Measurements from ENCODE around the gene QRICH2.
"Not testable (repeated sequence)": the region's sequence is repeated elsewhere in the genome, so short reads cannot be mapped to it uniquely, and the experiment has no call there.

Gene QRICH2

DNA sequence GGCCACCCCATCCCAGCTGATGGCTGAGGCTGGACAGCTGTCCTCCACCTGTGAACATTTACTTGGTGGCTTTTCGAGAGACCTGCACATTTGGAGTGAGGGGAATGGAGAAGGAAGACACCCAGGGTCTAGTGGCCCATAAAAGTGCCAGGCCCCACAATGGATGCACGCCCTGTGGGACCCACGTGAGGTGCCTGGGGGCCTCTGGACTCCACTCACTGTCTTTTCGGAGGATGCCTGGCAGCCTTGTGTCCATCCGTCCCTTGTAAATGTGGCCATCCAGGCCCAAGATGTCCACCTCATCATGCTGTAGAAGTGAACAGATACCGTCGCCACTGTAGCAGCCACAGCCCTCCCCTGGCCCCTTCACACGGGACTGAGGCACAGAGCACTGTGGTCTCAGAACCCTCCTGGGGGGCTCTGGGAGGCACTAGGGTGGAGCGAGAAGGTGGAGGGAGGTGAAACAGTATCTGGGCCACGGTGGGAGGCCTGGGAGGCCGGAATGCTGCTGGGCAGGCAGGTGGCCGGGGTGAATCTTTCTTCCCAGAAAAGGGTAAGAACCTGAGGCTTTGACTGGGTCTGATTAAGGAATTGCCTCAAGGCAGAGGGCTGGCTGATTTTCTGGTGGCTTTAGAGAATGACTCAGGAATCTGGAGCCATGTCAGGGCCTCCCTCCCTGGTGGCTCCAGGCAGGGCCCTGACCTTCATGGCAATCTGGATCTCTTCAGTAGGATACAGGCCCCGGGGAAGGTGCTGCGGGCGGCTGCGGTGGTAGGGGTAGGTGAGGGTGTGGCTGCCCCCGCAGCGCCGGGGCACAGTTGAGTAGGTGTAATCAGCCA lies 31.4 kb downstream of the QRICH2 start:
- no peak for DNase-seq

DNA sequence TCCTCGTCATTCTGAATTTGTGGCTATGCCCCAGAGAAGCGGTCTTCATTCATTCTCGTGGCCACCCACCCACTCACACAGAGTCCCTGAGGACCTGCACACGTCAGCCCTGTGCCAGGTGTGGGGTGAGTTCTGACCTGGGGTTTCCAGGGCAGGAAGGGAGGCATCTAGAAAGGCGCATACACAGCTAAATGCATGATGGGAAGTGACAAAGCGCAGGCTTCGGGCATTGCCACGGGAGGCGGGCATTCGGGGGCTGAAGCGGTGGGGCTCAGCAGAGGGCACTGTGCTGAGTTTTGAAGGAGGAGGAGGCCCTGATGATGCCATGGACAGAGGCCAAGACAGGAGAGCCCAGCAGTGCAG lies 32.0 kb downstream of the QRICH2 start:
- DNase-seq, result no peak

DNA sequence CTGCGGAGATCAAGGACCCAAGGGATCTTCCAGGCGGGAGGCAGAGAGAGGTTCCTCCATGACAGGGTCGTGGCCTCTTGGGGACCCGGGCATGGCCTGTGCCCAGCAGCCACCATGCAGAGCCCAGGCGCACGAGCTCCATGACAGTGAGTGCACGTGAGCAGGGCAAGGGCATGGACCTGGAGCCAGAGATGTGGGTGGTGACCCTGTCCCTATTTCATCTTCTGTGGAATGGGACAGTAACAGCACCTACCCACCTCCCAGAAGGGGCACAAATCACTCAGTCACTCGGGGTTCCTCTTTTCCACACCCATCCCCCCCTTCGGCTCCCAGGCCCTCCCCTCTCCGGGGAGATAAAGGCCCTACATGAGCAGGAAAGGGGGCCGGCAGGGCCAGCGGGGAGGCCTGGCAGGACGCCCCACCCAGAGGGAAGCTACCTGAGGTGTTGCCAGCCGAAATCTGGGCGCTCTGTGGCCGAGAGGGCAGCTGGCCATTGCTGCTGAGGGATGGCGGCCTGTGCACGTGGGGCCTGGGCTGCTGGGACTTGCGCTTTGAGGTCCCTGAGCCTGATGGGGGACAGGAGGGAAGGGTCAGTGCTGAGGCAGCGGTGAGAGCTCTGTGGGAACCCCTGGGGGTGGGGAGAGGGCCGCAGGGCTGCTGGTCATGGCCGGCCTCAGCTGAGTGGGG lies 32.6 kb downstream of the QRICH2 start:
- no peak for DNase-seq

DNA sequence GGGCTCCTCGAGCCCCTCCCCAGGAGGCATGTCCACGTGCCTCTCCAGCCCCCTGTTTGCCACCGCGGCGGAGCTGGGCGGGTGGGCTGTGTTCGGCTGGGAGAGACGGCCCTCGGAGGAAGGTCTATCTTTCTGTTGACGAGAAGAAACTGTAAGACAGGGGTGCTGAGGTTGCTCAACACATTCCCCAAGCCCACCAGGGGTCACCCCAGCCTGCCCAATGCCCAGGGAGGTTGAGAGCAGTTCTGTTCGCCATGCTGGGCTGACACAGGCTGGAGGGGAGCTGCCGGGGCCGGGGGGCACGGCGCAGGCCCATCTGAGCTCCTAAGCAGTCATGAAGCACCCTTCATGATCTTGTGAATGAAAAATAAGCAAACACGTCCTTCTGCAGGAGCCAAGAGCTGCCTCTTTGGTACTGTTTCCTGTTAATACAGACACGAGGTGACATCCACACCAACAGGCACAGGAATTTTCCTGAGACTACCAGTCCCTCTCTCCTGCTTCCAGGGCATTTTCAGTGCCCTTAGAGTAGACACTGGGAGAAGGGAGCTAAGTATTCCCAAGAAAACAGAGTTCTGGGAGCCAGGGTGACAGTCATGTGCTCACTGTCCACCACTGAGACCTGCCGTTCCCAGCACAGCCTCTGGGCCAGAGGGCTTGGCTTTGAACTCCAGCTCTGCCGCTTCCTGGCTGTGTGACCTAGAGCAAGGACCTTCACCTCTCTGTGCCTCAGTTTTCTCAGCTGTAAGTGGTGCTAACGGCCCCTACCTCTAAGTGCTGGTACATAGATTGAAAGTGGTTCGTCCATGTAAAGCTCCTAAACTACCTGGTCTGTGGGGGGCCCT lies 33.7 kb downstream of the QRICH2 start:
- no peak for DNase-seq

DNA sequence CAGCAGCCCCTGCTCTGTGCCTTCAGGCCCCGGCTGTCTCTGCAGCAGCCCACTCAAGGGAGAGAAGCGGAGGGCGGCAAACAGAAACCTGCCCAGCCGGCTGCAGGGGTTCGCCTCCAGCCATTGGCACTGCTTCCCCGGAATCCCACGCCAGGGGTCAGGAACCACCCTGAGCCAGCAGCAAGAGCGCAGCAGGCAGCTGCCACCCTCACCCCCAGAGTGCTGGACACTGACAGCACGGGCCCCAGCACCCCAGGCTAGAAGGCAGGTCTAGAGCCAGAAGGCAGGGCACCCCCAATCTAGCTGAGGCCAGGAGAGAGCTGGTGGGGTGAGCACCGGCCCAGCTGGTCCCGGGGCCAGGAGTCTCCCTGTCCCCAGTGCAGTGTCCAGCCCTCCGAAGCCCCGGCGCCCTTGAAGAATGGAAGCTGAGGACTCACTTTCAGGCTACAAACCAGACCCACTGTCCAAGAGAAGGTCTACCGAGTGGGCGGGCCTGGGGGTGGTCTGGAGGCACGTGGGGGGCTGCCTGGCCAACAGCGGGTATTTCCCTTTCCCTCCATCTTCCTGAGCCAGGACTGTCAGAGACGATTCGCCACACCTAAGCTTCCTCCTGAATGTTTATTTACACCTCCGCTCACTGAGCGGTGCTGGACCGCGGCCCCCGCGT lies 34.5 kb downstream of the QRICH2 start:
- no peak for DNase-seq

DNA sequence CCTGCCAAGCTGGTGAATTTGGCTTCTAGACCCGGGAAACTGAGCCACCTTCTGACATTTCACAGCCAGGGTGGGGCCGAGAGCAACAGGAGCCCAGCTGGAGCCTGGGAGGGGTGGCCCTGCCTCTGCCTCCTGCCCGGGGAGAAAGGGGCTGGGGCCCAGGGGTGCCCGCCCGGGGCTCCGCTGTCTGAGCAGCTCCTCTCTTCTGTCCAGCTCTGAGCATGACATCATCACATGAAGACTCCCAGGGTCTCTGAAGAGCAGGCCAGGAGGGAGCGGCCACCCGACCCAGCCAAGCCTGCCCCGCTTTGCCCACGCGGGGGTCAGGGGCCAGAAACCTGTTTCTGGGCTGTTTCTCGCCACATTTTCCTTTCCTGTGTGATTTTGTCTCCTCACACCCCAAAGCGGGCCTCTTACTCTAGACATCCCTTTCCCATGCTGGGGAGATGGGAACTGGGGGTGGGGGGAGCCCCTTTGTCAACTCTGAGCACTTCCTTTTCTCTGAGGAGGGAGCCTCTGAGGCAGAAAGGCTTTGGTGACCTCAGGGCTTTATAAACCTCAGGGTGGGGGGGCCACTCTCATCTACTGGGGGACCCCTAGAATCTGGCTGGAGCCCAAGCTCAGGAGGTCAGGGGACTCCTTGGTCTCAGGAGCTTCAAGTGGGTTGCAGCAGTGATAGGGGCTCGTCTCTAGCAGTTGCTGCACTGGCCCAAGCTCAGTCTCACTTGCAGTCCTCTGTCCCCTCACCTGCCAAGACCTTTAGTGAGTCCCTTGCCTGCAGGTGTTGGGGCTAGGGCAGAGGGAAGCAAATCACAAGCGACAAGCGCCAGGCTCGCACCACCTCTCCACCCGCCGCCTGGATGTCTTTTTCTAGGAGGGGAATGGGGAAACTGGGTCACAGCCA lies 35.3 kb downstream of the QRICH2 start:
- no peak for DNase-seq

DNA sequence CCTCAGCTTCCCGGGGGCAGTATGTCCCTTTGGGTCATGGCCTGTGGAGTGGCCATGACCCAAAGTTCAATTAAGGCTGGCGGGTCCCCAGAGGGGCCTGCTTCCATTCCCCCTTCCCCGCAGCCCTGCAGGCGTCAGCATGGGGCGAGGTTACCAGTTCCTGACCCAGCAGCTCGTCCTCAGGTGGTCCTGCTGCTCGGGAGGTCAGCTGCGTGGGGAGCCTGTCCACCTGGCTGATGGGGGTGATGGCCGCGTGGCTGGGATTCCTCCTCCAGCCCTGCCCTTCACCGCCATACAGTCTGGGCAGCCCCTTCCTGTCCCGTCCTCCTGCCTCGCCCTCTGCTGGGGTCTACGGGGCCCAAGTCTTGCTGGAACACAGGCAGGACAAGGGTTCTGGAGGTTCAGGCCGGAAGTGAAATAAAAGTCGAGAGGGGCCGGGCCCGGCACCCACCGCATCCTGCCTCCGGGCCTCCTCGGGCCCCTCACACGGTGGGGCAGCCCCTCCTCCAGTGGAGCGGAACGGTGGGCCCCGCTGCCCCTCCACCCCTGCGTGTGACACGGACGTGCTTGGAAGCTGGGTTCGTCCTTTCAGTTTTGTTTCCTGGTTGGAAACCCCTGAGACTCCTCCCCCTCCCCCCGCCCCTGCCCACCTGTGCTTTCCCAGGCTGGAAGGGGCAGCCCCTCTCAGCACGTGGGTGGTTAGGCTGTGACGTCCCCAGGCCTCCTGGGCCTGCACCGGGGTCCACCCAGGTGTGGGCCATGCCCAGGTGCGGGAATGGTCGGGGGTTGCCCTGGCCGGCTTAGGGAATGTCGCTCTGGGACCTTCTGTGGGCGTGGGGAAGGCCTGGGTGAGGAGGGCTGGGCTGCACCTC lies 36.2 kb downstream of the QRICH2 start:
- DNase-seq, result no peak

DNA sequence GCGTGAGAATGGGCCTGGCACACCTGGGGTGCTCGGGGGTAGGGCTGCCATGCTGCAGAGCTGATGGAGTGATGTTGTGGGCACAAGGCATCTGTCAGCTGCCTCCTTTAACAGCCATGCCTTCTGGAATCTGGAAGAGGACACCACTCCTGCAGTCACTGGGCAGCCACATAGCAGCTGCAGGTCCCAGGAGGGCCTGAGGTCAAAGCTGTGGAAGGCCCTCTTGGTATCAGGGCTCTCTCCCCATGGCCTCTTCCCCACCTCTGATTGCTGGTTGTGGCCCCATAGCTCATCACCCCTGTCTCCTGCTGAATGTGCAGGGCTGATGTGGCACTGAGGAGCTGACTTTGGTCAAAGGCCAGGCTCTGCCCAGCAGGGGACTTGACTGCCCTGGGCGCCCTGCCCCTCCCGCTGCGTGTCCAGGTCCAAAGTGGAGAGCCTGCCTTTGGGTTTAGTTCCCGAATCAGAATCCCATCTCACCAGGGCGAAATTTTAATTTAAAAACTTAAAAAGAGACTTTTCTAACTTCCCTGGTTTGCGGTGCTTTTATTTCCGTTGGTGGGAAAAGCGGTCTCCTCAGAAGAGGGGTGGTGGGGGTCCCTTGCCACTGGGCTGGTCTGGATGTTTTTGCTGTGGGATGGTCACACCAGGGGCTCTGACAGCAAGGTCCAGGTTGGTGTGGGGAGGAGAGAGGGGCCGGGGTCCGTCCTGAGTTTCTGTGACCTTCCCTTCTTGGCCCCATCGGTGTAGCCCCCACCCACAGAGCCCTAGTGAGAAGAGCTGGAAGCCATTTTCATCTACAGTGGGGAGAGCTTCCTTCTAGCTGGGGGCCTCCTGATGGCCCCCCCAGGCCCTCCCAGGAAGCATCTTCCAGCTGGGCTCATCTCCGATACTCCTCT lies 37.1 kb downstream of the QRICH2 start:
- no peak for DNase-seq

DNA sequence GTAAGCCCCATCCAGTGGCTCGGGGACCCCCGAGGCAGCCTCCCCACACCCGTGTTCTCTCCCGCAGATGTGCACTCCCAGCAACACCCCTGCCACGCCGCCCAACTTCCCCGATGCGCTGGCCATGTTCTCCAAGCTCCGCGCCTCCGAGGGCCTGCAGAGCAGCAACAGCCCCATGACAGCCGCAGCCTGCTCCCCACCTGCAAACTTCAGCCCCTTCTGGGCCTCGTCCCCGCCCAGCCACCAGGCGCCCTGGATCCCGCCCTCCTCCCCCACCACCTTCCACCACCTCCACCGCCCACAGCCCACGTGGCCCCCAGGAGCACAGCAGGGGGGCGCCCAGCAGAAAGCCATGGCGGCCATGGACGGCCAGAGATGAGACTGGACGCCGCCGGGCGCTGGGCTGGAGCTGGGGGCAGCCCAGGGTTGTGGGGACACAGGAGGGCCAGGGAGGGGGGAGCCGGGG lies 37.9 kb downstream of the QRICH2 start:
- DNase-seq, result no peak

DNA sequence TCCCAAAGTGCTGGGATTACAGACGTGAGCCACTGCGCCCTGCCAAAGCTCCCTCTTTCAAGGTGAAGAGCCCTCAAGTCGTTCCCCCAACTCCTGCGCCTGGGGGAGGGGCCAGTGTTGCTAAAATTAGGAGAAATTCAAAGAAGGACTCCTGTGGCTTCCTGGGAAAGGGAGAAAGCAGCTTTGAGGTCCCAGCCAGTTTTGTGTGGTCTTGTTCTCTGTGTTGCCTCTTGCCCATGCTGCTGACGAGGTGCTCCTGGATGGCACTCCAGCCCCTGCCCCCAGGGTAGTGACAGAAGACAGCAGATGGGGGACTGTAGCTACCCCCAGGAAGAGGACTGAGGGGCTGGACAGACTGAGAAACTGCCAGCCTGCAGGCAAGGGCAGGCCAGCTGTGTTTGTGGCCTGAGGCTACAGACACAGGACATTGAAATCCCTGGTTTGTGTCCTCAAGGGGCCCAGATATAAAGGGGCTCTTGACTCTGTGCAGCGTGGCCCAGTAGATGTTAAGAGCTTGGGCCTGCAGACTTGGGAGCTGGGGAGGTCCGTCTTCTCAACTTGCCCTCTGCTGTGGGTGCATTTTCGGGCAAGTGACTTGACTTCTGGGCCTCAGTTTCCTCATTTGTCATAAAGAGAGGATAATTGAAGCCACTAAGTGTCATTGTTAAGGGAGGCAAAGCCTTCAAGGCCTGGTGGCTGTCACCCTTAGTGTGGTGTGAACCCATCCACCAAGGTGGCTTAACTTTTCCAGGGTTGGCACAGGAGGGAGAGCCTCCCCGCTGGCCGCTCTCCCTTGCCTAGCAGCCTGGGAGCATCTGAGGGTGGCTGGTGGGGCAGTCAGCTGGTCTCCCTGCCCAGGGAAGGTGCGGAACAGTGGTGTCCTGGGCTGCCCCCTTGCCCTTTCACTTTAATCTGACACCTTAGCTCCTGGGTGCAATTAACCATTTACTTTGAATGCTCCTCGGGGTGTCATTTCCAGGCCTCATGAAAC lies 38.8 kb downstream of the QRICH2 start:
- DNase-seq, result no peak

DNA sequence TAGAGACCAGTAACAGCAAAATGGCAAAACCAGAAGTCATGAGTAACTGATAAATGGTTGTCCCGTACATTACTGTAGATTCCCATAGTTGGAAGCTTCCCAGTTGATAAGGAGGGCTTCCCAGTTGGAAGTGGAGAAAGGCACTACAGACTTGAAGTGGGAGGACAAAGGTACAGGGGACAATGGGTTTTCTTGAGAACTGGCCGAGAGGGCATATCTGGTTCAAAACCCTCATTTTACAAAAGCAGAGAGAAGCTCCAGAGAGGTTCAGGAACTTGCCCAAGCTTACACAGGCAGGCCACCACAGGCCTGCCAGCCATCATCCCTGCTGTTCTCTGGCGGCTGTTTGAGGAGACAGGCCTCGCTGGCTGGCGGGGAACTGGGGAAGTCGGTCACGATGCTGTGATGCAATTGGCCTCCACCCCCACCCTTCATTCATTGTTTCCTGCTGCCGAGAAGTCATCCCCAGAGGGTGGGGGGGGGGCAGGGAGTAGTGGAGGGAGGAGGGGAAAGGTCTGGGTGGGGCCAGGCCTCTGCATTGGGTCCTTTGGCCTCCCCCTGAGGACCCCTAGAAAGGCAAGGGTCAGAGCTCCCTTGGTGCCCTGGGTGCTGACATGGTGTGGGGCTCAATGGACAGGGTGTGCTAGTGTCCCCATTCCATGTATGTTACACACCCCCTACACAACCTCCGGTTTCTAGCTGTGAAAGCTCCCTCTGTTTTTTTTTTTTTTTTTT lies 39.9 kb downstream of the QRICH2 start:
- no peak for DNase-seq

DNA sequence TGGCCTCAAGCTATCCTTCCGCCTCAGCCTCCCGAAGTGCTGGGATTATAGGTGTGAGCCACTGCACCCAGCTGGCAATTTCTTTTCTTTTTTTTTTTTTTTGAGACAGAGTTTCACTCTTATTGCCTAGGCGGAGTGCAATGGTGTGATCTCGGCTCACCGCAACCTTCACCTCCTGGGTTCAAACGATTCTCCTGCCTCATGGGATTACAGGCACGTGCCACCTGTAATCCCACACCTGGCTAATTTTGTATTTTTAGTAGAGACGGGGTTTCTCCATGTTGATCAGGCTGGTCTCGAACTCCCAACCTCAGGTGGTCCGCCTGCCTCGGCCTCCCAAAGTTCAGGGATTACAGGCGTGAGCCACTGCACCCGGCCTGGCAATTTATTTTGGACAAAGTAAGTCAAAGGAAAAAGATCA lies 40.5 kb downstream of the QRICH2 start:
- not testable (repeated sequence) for DNase-seq

DNA sequence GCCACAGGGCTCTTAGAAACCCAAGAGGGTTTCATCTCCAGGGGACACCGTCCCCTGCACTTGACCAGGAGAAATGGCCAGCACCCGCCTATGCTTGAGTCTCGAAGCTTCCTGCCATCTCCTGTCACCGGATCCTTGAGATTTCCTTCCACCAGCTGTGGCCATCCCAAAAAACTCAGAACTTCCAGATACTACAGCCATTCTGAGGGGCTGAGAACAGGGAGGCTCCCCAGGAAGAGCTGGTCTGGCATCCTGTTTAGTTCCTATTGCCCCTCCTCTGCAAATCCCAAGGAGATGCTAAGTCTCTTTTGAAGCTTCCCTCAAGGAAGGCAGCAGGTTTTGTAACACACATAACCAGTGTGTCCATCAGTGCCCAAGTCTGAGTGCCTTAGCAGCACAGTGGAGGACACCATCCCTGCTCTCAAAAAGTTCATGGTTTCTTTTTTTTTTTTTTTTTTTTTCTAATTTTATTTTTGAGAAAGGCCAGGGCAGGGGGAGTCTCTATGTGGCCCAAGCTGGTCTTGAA lies 41.0 kb downstream of the QRICH2 start:
- no peak for DNase-seq

DNA sequence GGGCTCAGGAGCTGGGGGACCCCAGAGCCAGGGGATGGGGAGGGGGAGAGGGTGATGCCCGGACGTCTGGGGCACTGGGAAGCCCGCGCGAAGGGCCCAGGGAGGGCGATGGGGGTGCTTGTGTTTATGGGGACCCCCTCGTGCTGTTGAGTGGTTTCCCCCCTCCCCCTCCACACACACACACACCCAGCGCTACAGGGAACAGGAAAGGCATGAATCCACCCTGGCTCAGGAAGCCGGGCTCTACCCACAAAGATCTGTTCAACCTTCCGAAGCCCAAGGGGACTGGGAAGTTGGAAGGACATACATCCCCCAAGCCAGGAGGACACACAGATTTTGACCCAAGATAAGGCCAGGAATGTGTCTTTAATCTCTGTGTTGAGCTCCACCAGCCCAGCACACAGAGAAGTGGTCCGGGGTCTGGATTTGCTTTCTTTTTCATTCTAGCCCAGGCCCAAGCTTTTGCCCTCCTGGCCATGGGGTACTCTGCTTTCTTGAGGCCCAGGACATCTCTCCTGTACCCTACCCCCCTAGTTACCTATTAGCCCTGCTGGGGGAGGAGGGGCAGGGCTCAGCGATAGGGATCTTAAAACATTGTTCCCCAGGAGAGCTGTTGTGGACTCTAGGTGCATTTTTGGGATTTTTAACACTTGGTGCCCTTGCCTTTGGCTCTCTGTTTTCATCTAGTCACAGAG lies 41.7 kb downstream of the QRICH2 start:
- no peak for DNase-seq

DNA sequence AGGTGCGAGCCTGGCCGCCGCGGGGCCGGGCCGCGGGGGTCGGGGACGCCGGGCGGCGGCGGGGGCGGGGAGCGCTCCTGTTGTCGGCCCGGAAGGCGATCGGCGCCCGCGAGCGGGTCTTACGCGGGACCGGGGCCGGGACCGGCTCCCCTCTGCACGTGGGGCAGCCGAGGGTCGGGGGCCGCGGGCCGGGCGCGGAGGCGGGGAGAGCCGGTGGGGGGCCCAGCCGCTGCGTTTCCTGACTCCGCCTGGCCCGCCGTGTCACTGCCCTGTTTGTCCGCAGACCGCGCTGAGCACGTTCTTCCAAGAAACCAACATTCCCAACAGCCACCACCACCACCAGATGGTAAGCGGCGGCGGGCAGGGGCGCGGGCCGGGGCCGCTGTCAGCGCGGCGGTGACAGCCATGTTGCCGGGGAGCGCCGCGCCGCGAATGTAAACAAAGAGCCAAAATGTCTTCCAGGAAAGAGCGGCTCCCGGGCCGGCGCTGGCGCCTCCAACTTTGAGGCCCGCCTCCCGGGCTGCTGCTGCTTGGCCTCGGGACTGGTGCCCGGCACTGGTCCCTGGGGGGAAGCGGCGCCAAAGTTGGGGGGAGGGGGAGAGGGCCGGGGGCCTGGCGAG lies 42.3 kb downstream of the QRICH2 start:
- DNase-seq, result no peak

All from cortex of kidney (tissue), 1 donor.